Left lung (tissue), 10 donors: ENCODE results near the gene VANGL2. TPM values are rescaled to one million over a fixed set of nuclear protein-coding genes. Genes with fewer than 3 reads are reported as not detected.

Source experiments
- ATAC-seq: fragments of 200-7000 bp; cut with Tn5 transposase; one replicate; pipeline ENCODE4 v1.9.1; 2020; ENCODE audit warnings: moderate library complexity
- DNase-seq, 4 donors: peaks; one replicate each; pipeline ENCODE4 v3.0.0-alpha.2; 2013 to 2020
- H3K27ac ChIP-seq, 2 donors: fragments of 200-600 bp; sonication (generic) in 1 of 2; one replicate each; pipeline versions ENCODE4 v1.5.0 to v1.8.0; 2020 to 2021
- H3K27me3 ChIP-seq, 2 donors: fragments of 200-600 bp; sonication (generic) in 1 of 2; one replicate each; pipeline versions ENCODE4 v1.5.0 to v1.8.0; 2020 to 2021
- H3K36me3 ChIP-seq, 2 donors: fragments of 200-600 bp; sonication (generic) in 1 of 2; one replicate each; pipeline versions ENCODE4 v1.5.0 to v1.8.0; 2020 to 2021
- H3K4me1 ChIP-seq, 2 donors: fragments of 200-600 bp; one replicate each; pipeline ENCODE4 v1.8.0; 2021
- H3K4me3 ChIP-seq, 2 donors: fragments of 200-600 bp; sonication (generic) in 1 of 2; one replicate each; pipeline versions ENCODE4 v1.5.0 to v1.8.0; 2020 to 2021; ENCODE audit warnings: mild to moderate bottlenecking in 1 of 2
- H3K9me3 ChIP-seq, 2 donors: fragments of 200-600 bp; sonication (generic) in 1 of 2; one replicate each; pipeline versions ENCODE4 v1.5.0 to v1.8.0; 2020 to 2021
- intact Hi-C, 2 donors: fragments of 100-400 bp; cut with DNase I; formaldehyde crosslinking; loops; one replicate each; pipeline versions ENCODE4 v1.11.2 to v1.14.2; 2022
- polyA plus RNA-seq, 6 donors: library from polyadenylated mRNA; unstranded; fragments of 120-200 nt; gene quantifications; one replicate each; pipeline ENCODE4 v1.2.1, GENCODE V29; 2013; ENCODE audit not compliant: insufficient read length in 6 of 6
- total RNA-seq, 2 donors: library from RNA; stranded (reverse); fragmentation: NEBNext Ultra II Directional; extraction: Animal tissue kit (Norgen Biotek cat#: 25700); gene quantifications; one replicate each; pipeline ENCODE4 v1.2.1, GENCODE V29; 2021
- TF ChIP-seq, protein P1 (sequence below), 2 donors: fragments of 200-600 bp; sonication (generic) in 1 of 2; IDR thresholded peaks; one replicate each; pipeline versions ENCODE4 v1.5.0 to v1.8.0; 2021; ENCODE audit warnings: antibody characterized with exemption in 2 of 2
- donor health status: DM: no; HTN: yes; CAD: no.
- donor health status: DM: no; HTN: no; CAD: no.

The VANGL2 gene
- total and polyA plus RNA-seq, 8 donors = 2.7 to 42.7 (median 37.7) TPM

DNA sequence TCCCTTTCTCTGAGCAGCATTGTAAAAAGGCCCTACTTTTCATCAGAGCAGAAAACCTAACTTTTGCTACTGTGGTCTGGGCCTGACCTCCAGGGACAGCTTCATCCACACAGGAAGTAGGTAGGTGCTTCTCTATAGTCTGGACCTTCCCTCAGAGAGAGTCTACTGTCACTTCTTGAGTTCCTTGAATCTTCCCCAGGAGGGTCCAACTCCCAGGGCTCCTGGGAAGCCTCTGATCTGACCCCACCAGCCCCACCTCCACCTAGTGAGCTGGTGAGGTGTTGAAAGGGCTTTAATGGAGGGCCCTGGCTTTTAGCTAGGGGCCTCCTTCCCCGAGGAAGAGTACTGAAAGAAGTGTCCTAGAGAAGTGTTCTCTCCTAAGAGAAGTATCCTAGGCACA, 2.7 kb upstream of the VANGL2 start:
- peaks cover 0 to 17% of the 10 kb centered on the region in 2 donors for H3K4me1 ChIP-seq
- no peak overlapping the region for H3K4me3 ChIP-seq
- DNase-seq (no peak), ATAC-seq (no peak)
- no peaks in the 10 kb centered on the region for H3K9me3 ChIP-seq
- H3K27me3 ChIP-seq = peaks cover 0 to 44% of the 10 kb centered on the region in 2 donors
- intact Hi-C loops = no loop called here
- no peak overlapping the region for H3K27ac ChIP-seq
- TF ChIP-seq, protein P1, sequence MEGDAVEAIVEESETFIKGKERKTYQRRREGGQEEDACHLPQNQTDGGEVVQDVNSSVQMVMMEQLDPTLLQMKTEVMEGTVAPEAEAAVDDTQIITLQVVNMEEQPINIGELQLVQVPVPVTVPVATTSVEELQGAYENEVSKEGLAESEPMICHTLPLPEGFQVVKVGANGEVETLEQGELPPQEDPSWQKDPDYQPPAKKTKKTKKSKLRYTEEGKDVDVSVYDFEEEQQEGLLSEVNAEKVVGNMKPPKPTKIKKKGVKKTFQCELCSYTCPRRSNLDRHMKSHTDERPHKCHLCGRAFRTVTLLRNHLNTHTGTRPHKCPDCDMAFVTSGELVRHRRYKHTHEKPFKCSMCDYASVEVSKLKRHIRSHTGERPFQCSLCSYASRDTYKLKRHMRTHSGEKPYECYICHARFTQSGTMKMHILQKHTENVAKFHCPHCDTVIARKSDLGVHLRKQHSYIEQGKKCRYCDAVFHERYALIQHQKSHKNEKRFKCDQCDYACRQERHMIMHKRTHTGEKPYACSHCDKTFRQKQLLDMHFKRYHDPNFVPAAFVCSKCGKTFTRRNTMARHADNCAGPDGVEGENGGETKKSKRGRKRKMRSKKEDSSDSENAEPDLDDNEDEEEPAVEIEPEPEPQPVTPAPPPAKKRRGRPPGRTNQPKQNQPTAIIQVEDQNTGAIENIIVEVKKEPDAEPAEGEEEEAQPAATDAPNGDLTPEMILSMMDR (IDR thresholded peaks at IDR 0.05) = no peak
- no peaks in the 10 kb centered on the region for H3K36me3 ChIP-seq

DNA sequence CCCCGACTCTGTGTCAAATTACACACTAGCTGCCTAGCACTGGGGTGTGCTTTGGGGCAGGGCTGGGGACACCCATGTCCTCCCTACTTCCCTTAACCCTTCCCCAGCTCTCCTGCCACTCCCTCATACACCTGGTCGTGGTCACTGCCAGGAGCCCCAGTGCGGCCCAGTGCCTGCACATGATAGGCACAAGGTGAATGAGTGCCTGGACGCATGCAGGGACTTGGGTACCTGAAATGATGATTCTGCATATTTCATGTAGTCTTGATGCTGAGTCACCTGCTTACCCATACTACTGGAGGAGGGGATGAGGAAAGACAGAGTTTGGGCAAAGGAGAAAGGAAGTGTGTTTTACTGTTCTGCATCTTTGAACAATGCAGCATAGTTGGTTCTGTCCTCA, 1.5 kb upstream of the VANGL2 start:
- H3K27me3 ChIP-seq = peaks cover 0 to 36% of the 10 kb centered on the region in 2 donors
- H3K4me1 ChIP-seq = peaks cover 0 to 17% of the 10 kb centered on the region in 2 donors
- TF ChIP-seq, protein P1 (IDR thresholded peaks at IDR 0.05) = no peak
- DNase-seq (no peak), ATAC-seq (no peak)
- no peaks in the 10 kb centered on the region for H3K9me3 ChIP-seq
- intact Hi-C loops = no loop called here
- no peak overlapping the region for H3K27ac ChIP-seq
- no peak overlapping the region for H3K4me3 ChIP-seq
- H3K36me3 ChIP-seq = no peaks in the 10 kb centered on the region

DNA sequence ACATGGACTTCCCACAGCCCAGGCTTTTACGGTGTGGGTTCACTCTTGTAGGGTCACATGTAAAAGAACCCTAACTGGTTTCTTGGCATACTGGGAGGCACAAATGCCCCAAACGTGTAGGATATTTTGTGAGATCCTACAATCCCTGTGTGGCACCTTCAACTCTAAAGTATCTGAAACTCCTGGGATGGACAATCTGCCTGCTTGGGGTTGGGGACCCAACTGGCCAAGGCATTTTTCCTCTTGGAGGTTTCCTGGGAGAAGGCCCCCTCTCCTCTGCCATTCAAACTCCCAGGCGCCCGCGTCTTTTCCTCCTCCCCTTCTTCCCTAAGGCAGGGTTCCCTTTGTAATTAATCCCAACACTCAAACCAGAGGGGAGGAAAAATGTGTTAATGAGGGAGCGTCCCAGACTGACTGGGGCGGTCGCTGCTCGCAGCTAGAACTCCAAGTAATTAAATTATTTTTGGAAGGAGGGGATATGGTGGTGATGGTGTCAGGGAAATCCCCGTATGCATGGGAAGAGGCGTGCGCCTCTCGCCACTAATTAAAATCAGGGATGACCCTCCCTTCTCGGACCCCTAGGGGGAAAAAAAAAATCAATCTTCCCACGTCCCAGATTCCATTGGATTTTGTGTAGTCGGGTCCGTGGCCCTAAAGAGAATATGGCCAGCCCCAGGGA, 681 bp upstream of the VANGL2 start:
- H3K4me3 ChIP-seq = peak overlapping the region; percentile 48 to 57
- intact Hi-C loops = no loop called here
- H3K27ac ChIP-seq = peak overlapping the region in 1 of 2 donors; percentile 48

DNA sequence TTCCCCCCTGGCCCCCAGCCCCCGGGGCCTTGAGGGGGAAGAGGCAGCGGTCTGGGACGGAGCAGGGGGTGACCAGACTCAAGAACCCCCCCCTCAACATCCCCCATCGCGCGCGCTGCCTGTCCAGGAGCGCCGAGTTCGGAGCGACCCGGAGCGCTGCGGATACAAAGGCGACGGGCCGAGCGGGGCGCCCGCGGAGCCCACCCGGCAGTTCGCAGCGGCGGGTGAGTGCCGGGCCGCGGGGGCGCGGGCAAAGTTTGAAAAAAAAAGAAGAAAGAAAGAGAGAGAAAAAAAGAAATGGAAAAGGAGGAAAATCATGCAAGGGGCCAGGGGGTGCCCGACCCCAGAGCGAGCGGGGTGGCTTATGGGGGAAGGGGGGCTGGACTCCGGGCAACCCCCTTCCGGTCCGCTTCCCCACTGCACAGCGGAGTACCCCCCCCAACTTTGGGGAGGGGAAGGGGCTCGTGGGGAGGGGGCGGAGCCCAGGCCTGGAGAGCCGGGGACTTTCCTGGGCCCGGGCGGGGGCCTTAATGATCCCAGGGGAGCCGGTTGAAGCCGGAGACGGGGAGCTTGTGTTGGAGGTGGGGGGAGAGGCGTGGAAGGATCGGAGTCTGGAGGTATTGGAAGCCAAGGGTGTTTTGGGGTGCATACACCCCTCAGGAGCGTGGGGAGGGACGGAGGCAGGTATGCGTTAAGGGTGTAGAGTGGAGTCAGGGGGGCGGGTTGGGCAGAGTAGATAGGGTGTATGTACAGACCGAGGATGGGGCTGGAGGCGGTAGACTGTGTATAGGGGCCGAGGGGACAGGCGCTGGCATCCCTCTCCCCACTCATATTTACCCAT, 502 bp downstream of the VANGL2 start:
- TF ChIP-seq, protein P1 (IDR thresholded peaks at IDR 0.05) = no peak
- peak in 2 of 4 donors; percentile 48 to 79 for DNase-seq
- H3K4me3 ChIP-seq = peak overlapping the region; percentile 48 to 57
- H3K4me1 ChIP-seq = peaks cover 0 to 26% of the 10 kb centered on the region in 2 donors
- H3K27ac ChIP-seq = peak overlapping the region; percentile 3 to 48
- peaks cover 0 to 36% of the 10 kb centered on the region in 2 donors for H3K27me3 ChIP-seq
- H3K9me3 ChIP-seq = no peaks in the 10 kb centered on the region
- intact Hi-C loops = no loop called here
- no peaks in the 10 kb centered on the region for H3K36me3 ChIP-seq
- ATAC-seq = peak; percentile 37

More for the DNA sequence above, 681 bp upstream of the VANGL2 start:
- H3K4me1 ChIP-seq = peaks cover 0 to 26% of the 10 kb centered on the region in 2 donors
- TF ChIP-seq, protein P1 (IDR thresholded peaks at IDR 0.05) = no peak
- H3K36me3 ChIP-seq = no peaks in the 10 kb centered on the region
- no peak for DNase-seq
- H3K27me3 ChIP-seq = peaks cover 0 to 36% of the 10 kb centered on the region in 2 donors
- H3K9me3 ChIP-seq = no peaks in the 10 kb centered on the region
- peak; percentile 5 for ATAC-seq

DNA sequence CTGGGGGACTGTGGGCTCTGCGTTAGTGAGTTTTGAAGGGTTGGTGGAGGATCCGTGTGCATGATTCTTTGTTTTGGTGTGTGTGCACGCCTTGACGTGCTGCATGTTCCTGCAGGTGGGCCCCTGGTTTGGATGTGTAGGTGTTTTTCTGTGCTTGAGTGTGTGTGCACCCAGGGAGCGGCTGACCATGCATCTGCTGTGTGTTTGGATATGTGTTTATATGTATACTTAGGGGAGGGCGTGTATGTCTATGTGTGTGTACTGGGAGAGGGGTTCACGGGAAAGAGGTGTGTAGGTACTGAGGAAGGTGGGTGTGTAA, 1.1 kb downstream of the VANGL2 start:
- ATAC-seq = no peak
- no peak for DNase-seq
- Histone ChIP-seq H3K36me3 (no peaks in the 10 kb centered on the region), H3K4me1 (peaks cover 0 to 26% of the 10 kb centered on the region in 2 donors), H3K4me3 (peak overlapping the region; percentile 48 to 57), H3K27me3 (peaks cover 0 to 36% of the 10 kb centered on the region in 2 donors), H3K9me3 (no peaks in the 10 kb centered on the region), H3K27ac (no peak overlapping the region)
- TF ChIP-seq, protein P1 (IDR thresholded peaks at IDR 0.05) = no peak
- intact Hi-C loops = no loop called here
